ENCODE measurements around the gene LDB3.
A peak's percentile ranks its signal among the peaks of the same experiment; 100 is the strongest.
"Not testable (repeated sequence)": the region's sequence is repeated elsewhere in the genome, so short reads cannot be mapped to it uniquely, and the experiment has no call there.

The LDB3 gene, protein sequence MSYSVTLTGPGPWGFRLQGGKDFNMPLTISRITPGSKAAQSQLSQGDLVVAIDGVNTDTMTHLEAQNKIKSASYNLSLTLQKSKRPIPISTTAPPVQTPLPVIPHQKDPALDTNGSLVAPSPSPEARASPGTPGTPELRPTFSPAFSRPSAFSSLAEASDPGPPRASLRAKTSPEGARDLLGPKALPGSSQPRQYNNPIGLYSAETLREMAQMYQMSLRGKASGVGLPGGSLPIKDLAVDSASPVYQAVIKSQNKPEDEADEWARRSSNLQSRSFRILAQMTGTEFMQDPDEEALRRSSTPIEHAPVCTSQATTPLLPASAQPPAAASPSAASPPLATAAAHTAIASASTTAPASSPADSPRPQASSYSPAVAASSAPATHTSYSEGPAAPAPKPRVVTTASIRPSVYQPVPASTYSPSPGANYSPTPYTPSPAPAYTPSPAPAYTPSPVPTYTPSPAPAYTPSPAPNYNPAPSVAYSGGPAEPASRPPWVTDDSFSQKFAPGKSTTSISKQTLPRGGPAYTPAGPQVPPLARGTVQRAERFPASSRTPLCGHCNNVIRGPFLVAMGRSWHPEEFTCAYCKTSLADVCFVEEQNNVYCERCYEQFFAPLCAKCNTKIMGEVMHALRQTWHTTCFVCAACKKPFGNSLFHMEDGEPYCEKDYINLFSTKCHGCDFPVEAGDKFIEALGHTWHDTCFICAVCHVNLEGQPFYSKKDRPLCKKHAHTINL

DNA sequence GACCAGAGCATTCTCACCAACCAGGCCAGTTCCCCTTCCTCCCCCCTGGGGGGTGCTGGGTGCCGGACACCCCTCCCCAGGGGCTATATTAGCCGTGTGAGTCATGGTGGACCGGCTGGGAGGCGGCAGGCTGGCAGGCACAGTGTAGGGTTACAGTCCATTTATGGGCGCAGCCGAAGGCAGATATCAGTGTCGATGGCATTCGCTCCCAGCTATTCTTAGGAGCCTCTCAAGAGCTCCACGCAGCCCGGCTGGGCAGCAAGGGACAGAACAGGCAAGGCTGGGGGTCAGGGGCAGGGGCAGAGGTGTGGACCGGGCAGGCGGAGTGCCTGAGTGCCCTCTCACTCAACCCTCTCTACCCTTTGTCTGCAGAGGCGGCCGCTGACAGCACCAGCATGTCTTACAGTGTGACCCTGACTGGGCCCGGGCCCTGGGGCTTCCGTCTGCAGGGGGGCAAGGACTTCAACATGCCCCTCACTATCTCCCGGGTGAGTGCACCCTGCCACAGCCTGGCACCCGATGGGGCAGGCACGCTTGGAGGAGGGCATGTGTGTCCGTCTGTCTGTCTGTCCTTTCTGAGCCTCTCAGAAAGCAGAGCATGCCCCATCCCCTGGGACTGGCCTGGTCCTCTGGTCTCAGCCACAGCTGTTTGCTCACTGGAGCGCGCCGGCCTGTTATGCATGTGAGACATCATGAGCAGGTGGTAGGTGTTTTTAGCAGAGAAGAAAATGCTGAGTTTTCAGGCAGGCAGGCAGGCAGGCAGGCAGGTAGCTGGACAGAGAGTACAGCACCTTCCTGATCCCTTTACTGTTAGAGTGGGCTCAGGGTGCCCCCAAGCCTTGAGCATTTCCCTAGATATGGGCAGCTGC is at the start of gene LDB3:
Gene LDB3 (plus strand): TSS at position 215 of the 869 bp plus-strand sequence. CDS start 181 bp downstream, at position 396.
- no peak for DNase-seq (ENCODE audit: low read depth)

DNA sequence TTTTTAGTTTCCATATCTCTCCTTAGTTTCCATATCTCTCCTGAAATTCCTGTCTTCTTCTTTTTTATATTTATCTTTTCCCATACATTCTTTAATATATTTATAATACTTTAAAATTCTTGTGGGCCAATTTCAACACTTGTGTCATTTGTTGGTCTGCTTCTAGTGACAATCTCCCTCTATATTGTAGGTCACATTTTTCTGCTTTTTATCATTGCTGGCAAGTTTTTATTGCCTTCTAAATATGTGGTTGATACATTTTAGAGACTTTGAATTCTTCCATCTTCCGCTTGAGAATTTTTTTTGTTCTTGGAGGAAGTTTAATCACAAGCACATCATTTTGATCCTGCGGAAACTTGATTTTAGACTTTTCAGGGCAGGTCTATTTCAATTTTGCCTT is 40.0 kb upstream of the LDB3 start:
- DNase-seq (ENCODE audit: low read depth) = no peak

DNA sequence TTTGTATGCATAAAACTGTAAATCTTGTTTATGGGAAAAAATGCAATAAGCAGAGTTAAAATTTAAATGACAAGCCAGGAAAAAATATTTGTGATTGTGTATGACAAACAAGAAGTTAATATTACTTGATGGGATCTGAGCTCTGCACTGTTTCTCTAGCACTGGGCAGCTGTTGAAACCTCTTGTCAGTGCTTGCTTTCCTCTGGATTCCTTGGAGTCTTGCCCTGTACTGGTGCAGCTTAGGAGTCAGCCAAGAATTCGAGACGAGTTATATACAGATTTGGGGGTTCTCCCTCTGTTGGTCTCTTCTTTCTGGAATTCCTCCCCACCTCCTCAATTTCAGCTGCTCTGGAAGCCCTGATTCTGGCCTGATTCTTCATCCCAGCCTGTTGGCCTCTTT is 38.2 kb upstream of the LDB3 start:
- DNase-seq (ENCODE audit: low read depth) = no peak

DNA sequence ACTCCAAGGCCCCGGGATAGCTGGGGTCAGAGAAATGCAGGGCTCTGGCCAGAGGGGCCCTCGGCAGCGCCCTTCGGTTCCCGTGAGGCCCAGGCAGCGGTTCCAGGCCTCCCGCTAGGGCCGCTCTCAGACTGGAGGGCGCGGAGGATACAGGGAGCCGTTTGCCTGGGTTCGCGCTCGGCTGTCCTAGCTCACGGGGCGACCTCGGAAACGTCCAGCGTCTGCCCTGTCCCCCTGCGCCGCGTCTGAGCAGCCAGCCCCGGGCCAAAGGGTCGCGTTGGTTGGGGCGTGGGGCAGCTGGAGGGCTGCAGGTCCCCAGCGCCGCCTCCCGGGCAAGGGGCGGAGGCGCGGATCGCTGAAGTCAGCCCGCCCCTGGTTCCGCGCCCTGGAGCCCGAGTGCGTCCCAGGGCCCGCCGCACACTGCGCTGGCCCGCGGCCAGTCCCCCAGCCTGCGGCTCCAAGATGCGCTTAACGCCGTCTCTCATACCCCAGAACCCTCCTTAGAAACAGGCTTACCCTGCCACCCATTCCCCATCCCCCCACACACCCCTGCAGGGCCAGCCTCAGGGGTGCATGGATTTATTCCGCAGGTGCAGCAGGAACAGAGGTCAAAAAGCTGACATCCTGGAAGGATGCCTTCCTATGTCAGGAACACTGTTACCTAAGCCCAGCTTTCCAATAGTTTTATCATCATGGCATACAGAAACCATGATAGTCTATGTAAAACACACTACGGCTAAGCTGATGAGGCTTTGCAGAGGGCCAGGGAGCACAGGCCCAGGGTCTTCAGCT is 36.1 kb upstream of the LDB3 start:
- DNase-seq (ENCODE audit: low read depth) = no peak

DNA sequence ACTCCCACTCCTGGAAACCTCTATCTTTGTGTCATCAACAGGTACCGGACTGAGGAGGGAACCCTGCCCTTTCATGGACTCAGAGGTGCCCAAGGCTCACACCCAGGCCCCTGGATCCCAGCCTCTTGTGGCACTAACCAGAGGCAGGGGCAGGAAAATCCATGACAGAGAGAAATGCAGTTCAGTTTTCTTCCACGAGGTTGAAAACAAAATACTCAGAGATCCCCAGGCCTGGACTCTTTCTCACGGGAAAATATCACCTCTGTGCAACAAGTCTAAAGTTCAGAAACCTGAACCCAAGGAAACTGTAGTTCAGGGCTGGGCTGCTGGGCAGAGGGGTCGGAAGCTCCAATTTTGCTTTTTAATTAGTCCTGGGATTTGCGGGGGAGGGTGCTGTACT is 35.4 kb upstream of the LDB3 start:
- DNase-seq (ENCODE audit: low read depth) = no peak

DNA sequence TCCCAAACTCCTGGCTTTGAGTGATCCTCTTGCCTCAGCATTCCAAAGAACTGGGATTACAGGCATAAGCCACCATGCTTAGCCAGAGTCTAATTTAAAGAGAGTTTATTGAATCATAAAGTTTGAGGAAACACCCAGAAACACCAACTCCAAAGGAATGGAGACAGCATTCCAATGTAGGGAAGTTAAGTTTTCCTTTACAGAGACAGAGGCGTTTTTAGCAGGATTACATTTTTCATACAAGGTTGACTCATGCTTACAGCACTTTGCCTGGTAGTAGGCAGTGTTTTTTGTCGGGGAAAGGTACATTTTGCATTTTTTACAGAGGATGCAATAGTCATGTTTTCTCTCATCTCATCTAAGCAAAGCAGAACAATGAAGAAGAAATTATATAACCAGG is 32.9 kb upstream of the LDB3 start:
- DNase-seq (ENCODE audit: low read depth) = peak; percentile 63

DNA sequence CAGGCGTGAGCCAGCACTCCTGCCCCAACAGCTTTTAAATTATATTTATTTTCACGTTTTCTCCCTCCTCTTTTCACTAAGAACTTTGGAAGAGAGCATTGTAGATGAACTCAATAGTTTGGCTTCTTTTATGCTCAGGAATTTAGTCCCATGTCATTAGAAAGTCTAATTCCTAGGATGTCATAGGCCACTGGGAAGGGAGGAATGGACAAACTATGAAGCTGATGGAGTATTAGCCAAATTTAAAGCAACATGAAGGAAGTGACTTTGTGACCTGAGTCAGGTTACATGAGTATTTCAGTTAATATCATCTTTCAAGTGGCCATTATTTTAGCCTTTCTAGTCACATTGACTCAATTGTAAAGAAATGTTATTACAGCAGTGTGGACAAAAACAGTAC is 32.0 kb upstream of the LDB3 start:
- DNase-seq (ENCODE audit: low read depth) = no peak

DNA sequence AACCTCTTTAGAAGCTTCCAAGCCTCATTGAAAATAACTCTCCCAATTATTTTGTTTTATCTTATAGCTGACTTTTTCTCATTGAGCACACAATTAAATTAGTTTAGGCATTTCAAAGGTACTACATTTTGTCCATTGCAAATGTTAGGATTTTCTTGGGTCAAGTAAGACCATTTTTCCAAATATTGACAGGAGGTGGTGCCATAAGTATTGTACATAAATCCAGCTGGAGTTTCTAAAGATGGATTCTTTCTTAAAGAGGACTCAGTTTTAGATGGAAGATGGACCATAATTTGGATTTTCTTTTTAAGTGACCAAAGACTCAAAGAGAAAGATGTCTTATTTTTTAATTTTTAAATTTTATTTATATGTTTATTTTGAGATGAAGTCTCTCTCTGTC is 26.3 kb upstream of the LDB3 start:
- no peak for DNase-seq (ENCODE audit: low read depth)

DNA sequence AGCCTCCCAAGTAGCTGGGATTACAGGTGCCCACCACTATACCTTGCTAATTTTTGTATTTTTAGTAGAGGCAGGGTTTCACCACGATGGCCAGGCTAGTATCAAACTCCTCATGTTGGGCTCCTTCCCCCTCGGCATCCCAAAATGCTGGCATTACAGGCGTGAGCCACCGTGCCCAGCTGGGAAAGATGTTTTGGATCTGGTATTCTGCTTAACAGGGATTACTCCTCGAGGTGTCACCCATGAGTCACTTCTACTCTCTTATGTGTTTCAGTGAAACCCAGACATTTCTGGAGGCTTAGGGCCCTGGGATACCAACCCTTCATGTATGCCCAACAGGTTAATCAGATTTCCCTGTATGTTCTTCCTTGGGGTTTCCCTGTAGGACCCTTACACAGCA is 25.8 kb upstream of the LDB3 start:
- DNase-seq (ENCODE audit: low read depth) = no peak

DNA sequence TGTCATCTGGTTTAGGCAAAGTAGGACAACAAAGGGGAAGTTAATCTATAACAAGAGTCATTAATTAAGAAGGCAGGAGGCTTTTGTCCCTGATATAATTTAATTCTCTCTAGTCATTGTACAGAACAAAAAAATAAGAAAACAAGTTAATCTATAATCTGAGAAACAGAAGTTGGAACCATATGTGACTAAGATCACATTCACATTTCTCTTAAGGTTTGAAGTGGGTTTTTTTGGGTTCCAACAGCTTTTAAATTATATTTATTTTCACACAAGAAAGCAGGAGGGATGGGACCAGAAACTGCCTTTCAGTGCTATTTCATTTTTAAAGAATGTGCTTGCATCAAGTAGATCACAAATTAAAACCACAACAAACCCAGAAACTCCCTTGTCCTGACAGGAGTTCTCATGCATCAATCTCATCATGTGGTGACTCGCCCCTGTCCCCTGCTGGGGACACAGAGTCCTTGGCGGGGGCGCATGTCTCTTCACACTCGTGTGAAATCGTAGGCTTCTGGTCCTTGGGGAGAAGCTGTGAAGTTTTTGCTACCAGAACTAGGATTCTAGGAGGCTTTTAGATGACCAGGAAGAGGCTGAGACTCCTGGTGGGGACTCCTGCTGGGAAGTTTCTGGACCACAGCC is 24.0 kb upstream of the LDB3 start:
- no peak for DNase-seq (ENCODE audit: low read depth)

DNA sequence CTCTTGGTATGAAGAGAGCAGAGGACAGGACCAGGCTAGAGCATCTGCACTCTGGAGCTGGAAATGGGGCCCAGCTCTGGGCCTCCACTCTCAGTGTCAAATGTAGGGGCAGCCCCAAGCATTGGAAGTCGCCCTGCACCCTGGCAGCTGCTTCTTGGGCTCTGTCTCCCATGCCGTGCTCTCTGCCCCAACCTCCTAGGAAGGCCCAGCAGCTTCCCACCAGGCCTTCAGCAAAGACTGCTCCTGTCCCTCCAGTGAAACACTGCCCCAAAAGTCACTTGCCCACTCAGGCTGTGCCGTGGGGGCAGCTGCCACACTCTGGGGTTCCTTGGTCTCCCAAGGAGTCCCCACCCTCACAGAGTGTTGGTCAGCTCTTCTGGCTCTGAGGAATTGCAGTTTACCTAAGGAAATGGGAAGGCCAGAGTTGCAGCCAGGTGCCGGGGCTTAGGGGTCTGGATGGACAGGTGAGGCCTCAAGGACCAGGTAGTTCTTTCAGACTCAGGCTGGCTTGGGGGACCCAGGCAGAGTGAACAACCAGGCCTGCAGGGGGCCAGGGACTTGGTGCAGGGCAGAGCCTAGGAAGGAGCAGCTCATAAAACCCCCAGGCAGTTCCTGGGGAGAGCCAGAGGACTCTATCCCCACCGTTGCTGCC is 23.4 kb upstream of the LDB3 start:
- no peak for DNase-seq (ENCODE audit: low read depth)

DNA sequence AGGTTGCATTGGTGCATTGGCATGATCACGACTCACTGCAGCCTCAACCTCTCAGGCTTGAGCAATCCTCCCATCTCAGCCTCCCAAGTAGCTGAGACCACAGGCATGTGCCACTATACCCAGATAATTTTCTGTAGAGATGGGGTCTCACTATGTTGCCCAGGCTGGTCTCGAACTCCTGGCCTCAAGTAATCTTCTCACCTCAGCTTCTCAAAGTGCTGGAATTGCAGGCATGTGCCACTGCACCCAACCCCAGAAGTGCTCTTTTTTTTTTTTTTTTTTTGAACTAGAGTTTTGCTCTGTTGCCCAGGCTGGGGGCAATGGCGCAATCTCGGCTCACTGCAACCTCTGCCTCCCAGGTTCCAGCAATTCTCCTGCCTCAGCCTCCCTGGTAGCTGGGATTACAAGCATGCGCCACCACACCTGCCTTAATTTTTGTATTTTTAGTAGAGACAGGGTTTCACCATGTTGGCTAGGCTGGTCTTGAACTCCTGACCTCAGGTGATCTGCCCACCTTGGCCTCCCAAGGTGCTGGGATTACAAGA is 22.6 kb upstream of the LDB3 start:
- not testable (repeated sequence) for DNase-seq (ENCODE audit: low read depth)

DNA sequence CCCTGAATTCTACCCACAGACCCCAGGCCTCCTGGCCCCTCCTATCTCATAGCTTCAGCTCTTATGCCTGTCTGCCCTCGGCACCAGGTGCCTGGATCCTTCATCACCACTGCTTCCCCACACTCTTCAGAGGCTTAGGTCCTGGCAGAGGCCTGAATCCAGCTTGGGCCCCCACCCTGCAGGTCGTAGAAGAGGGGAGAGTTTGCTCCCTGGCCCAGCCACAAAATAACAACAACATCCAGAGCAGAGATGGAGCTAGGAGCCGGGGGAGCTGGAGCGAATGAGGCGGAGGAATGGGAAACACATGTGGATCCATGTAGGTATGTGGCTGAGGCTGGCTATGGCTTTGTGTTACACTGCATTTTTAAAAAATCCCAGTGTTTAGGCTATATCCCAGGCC is 21.8 kb upstream of the LDB3 start:
- DNase-seq (ENCODE audit: low read depth) = no peak

DNA sequence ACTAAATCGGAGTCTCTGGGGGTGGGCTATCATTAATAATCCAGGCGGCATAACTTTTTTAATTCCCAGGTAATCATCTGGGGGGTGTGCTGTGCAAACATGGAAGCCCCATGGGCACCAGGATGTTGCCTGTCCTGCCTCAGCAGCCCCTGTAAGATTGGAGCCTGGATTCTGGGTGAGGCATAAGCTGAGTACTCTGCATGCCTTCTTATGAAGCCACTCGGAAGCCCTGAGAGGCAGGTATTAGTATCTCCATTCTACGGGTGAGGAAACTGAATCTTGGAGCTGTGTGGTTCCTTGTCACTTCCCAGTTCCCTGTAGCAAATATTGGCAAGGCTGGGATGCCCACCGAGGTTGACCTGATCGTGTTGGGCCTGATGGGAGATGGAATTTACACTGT is 21.4 kb upstream of the LDB3 start:
- DNase-seq (ENCODE audit: low read depth) = no peak

DNA sequence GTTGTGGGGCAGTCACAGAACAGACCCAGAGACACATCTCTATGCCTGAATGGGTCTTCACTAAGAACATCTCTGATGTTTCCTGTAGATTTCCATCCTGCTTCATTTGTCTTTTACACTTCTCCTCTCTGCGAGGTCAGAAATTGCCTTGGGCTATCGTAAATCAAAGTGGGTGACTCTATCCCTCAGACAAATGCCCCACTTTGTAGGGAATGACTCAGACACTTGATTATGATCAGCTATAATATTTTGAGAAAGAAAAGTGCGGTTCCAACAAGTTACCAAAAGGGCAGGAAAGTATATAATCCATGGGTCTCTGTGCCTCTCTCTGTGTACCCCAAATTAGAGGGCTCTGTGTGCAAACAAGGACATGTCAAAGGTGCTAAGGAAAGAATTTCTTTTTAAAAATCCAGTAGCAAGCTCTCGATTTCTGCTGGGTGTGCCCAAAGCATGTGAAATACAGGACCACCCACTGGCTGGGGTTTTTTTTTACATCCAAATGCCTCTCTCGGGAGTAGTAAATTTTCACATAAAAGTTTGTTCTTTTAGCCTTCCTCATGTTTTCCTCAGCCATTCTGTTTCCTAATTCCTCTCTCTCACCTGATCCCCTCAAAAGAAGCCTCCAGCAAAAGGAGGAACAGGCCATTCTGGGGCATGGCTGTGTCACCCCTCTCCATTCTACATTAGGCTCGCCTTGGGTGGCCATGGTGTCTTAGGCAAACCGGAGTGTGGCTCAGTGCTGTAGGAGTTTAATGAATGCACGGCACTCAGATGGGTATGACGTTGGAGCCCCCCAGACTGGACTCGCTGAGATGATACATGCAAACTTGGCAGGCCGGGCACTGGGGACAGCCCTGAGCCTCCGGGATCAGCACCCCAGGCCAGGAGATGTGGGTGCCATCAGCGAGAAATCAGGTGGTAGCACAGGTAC is 20.3 kb upstream of the LDB3 start:
- DNase-seq (ENCODE audit: low read depth) = peak; percentile 60

DNA sequence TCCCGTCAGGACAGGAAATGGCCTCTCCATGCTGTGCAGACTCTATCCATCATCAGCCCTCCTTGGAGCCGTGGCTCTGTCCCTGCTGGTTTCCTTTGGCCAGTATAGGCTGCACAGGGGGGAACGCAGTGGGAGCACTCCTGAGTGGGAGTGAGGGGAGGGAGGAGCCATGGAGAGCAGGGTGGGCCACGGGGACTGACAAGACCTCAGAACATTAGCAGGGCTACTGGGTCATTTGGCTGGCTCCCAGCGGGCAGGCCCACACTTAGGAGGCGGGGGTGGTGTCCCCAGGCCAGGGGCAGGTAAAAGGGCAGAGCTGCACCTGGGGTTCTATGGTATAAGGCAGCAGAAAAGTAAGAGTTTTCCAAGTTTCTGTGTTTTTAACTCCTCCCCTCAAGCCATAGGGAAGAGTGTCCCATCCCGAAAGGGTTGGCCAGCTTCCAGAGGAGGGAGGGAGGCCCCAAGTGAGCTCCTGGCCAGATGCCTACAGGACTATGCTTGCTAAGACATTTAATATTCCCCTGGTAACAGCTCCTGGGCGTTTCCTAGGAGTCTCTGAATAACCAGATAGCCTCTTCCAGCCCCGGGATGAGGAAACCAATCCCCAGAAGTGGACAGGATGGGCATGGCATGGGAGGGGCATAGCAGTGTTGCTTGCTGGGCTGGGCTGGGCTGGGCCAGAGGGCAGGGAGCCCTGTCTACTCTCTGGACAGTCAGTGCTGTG is 19.4 kb upstream of the LDB3 start:
- peak; percentile 75 for DNase-seq (ENCODE audit: low read depth)

DNA sequence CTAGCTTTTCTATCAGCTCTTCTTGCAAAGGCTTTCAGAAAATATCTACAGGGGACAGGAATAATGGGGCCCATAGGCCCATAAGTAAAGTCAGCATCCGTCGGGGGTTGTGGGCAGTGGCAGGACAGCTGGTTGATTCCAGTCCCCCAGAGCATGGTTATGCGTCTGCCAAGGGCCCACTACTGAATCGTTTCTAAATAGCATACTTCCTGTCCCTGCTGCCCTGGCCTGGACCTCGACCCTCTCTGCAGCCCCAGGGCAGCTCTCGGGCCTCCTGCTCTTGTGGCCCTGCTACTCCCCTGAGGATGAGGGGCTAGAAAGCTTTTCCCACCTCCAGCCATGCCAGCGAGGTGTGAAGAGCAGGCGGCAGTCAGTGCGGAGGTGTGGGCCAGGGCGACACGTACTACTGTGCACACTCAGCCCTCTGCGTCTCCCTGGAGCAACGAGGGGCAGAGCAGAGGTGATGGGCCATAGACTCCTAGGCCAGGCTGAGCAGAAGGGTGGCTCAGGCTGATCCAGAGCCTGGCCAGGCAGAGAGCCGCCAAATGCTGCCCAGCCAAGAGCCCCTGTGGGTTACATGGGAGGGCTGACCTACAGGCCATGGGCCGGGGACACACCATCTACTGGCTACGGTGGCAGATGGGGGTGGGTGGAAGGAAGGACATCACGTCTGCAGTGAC is 18.7 kb upstream of the LDB3 start:
- no peak for DNase-seq (ENCODE audit: low read depth)

DNA sequence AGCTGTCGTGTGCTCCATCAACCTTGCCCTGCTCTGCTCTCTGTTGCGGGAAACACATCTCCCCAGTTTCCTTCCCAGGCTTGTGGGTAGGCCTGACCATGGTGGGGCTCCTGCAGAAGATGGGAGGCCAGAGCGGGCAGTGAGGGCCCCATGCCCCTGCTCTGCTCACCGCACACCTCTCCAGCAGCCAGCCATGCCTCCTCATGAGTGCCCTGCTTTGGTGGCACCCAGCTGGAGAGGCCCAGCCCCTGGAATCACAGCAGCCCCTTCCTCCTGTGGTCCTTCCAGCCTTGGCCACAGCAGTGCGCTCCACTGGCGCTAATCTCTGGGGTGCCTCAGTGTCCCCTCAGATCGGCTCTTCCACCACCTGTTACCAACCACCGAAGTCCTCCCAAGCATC is 18.2 kb upstream of the LDB3 start:
- DNase-seq (ENCODE audit: low read depth) = no peak

Measured in GM04504 (cell line).